ENCODE results near the gene KLHL29. TPM values are rescaled to one million over a fixed set of nuclear protein-coding genes. Genes with fewer than 3 reads are reported as not detected.
A peak's percentile ranks its signal among the peaks of the same experiment; 100 is the strongest.

The KLHL29 gene
- total RNA-seq, 1 donor from 2014 or later: 3.3 TPM

DNA sequence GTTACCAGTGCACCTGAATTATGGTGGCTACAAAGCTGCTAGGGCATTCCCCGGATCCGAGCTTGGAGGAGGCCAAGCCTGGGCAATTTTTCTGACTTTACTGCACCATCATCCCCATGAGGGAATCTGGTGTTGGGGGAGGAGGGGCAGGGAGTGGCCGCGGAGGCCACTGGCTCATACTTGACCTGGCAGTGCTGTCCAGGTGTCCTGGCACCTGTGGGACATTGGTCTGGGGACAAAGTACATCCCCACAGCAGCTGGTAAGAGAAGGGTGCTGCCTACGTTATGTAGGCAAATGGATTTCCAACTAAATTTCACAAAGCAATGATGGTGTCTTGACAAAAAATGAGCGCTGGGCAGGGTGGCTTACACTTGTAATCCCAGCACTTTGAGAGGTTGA is 48.3 kb downstream of the KLHL29 start:
- DNase-seq (ENCODE audit: low spot score): no peak
- H3K36me3 Mint-ChIP-seq (ENCODE audit: low read depth): no peaks in the 10 kb centered on the region
- H3K4me1 Mint-ChIP-seq (ENCODE audit: low read depth): peaks cover 20% of the 10 kb centered on the region
- H3K27me3 Mint-ChIP-seq (ENCODE audit: insufficient read depth): peaks cover 18% of the 10 kb centered on the region
- no peak overlapping the region for H3K27ac Mint-ChIP-seq
- no peak overlapping the region for H3K4me3 Mint-ChIP-seq
- intact Hi-C loops (cut with micrococcal nuclease): no loop called here
- H3K9me3 Mint-ChIP-seq: no peaks in the 10 kb centered on the region

DNA sequence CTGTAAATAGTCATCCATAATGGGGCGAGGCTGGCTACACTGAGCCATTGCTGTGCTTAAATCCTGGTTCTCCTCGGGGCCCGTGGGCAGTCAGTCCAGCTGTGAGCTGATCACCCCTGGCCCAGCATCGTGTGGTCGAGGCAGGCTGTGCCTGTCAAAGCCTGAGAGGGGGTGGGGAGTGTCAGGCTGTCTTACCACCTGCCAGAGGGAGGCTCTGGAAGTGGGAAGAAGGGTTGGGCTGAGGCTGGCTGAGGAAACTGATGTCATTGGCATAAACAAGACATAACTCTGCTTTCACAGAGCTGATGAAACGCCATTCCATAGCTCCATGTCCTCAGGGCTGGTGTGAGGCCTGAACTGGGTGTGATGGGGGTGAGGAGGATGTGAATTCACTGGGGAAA is 49.7 kb downstream of the KLHL29 start:
- Mint-ChIP-seq H3K27me3 (ENCODE audit: insufficient read depth) (peaks cover 18% of the 10 kb centered on the region), H3K27ac (no peak overlapping the region), H3K36me3 (ENCODE audit: low read depth) (no peaks in the 10 kb centered on the region), H3K4me1 (ENCODE audit: low read depth) (peaks cover 20% of the 10 kb centered on the region), H3K9me3 (no peaks in the 10 kb centered on the region), H3K4me3 (no peak overlapping the region)
- intact Hi-C loops (cut with micrococcal nuclease): no loop called here
- DNase-seq (ENCODE audit: low spot score): no peak

DNA sequence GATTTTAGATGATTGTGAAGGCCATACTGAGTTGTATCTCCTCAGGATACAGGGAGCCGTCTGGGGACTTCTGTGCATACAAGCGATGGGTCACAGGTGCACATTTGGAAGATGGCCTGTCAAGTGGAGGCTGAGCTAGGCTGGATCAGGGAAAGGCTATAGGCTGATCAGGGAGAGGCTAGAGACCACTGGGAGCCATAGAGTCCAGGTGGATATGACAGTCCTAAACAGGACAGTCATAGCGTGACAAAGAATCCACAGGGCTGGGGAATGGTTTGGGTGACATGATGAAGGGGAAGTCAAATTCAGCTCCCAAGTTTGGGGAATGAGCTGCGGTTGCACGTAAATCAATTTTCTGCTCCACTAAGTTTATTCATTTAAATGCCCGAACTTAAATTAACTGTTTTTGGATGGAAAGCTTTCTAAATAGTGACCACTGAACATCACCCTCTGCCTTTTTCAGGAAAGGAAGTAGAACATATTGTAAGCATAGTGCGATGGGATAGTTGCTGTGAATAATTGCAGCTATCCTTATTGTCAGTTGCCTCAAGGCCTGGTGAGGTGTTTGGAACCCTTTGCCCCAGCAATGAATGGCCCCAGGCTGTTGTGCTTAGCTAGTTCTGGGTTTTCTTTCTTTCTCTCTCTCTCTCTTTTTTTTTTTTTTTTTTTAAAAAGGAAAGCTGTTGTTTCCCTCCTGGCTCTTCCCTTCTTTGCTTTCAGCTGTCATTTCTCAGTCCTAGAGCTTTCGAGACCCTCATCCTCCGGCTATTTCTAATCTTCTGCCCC is 50.5 kb downstream of the KLHL29 start:
- no peaks in the 10 kb centered on the region for H3K9me3 Mint-ChIP-seq
- H3K4me3 Mint-ChIP-seq: no peak overlapping the region
- intact Hi-C loops (cut with micrococcal nuclease): loop anchor here (2.0 kb wide), 2 partner anchors 53 to 55 kb away; no protein-coding TSS in a partner anchor
- H3K36me3 Mint-ChIP-seq (ENCODE audit: low read depth): no peaks in the 10 kb centered on the region
- peaks cover 20% of the 10 kb centered on the region for H3K4me1 Mint-ChIP-seq (ENCODE audit: low read depth)
- no peak for DNase-seq (ENCODE audit: low spot score)
- peaks cover 22% of the 10 kb centered on the region for H3K27me3 Mint-ChIP-seq (ENCODE audit: insufficient read depth)
- no peak overlapping the region for H3K27ac Mint-ChIP-seq

DNA sequence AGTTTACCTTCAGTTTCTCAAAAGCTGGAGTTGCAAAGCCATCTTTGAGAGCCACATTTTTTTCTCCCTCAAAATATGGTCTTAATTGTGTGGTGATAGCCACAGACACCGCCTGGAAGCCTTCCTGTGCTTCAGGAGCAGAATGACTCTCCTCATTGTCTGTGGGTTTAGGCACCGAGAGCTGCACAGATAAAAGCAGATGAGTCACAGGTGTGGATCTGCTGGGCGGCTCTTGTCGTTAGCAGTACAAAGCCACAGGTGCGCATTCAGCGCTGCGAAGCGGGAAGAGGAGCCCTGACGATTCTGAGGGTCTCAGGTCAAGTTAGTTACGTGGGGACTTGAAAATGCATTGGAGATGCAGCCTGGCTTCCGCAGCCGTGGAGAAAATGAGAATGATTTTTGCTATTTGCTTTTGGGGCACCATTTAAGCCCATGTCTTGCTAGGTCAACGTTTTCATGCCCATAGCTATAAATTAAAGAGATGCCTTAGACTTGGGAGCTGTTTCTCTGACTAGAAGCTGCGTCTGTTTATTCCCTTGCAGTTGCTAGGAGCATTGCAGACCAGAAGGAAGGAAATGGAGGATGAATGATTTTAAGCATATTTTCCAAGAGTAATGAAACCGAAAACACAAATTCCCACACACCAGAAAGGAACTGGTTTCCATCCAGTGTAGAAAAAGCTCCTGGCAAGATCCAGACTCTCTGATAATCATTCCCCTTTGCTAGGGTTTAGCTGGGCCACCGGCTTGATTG is 51.5 kb downstream of the KLHL29 start:
- intact Hi-C loops (cut with micrococcal nuclease): loop anchor here (2.0 kb wide), 2 partner anchors 52 to 56 kb away; no protein-coding TSS in a partner anchor
- no peak overlapping the region for H3K4me3 Mint-ChIP-seq
- no peak overlapping the region for H3K27ac Mint-ChIP-seq
- peak; percentile 25 for DNase-seq (ENCODE audit: low spot score)
- peaks cover 20% of the 10 kb centered on the region for H3K4me1 Mint-ChIP-seq (ENCODE audit: low read depth)
- peaks cover 23% of the 10 kb centered on the region for H3K27me3 Mint-ChIP-seq (ENCODE audit: insufficient read depth)
- no peaks in the 10 kb centered on the region for H3K9me3 Mint-ChIP-seq
- H3K36me3 Mint-ChIP-seq (ENCODE audit: low read depth): no peaks in the 10 kb centered on the region

DNA sequence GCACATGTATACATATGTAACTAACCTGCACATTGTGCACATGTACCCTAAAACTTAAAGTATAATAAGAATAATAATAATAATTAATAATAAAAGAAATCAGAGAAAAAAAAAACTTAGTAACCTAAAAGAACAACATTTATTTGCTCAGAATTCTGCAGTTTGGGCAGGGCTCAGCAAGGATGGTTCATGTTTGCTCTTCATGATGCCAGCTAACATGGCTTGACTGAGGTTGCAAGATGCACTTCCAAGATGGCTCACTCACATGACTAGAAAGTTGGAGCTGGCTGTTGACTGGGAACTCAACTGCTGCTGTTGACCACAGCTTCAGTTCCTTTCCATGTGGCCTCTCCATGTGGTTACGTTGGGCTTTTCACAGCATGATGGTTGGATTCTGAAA is 56.4 kb downstream of the KLHL29 start:
- no peaks in the 10 kb centered on the region for H3K36me3 Mint-ChIP-seq (ENCODE audit: low read depth)
- intact Hi-C loops (cut with micrococcal nuclease): no loop called here
- no peak overlapping the region for H3K27ac Mint-ChIP-seq
- DNase-seq (ENCODE audit: low spot score): no peak
- no peaks in the 10 kb centered on the region for H3K9me3 Mint-ChIP-seq
- peaks cover 21% of the 10 kb centered on the region for H3K27me3 Mint-ChIP-seq (ENCODE audit: insufficient read depth)
- peaks cover 8% of the 10 kb centered on the region for H3K4me1 Mint-ChIP-seq (ENCODE audit: low read depth)
- H3K4me3 Mint-ChIP-seq: no peak overlapping the region

DNA sequence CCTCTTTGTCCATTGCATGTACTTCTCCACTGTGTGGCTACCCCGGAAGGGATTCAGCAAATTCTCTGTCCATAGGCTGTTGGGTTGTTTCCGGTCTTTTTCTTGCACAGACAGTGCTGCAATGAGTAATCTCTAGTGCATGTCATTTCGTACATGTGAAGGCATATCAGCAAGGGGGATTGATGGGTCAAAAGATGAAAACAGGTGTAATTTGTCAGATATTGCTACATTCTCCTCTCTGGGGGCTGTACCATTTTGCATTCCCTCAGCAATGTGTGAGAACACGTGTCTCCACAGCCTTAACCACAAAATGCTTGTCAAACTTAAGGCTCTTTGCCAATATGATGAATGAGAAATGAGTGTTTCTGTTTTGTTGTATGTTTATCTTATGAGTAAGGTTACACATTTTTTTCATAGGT is 60.5 kb downstream of the KLHL29 start:
- no peak overlapping the region for H3K4me3 Mint-ChIP-seq
- no peak for DNase-seq (ENCODE audit: low spot score)
- H3K4me1 Mint-ChIP-seq (ENCODE audit: low read depth): peaks cover 15% of the 10 kb centered on the region
- intact Hi-C loops (cut with micrococcal nuclease): no loop called here
- H3K9me3 Mint-ChIP-seq: no peaks in the 10 kb centered on the region
- H3K36me3 Mint-ChIP-seq (ENCODE audit: low read depth): no peaks in the 10 kb centered on the region
- H3K27ac Mint-ChIP-seq: no peak overlapping the region
- peaks cover 10% of the 10 kb centered on the region for H3K27me3 Mint-ChIP-seq (ENCODE audit: insufficient read depth)

DNA sequence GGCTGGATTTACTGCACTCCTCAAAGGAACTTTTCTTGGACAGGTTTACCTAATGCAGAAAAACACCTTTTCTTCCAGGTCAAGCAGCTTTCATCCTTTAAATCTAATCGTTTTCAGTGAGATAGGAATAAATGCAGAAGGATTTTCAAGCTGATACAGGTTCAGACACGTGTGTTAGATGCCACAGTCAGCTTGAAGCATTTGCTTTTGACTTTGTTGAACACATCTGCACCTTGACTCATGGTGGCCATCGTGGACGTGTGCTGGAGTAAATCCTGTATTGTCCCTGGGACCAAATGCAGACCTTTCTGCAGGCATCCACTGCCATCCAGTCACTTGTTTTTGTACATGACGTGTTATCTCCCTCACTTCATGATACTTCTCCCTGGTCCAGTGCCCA is 61.9 kb downstream of the KLHL29 start:
- Mint-ChIP-seq H3K36me3 (ENCODE audit: low read depth) (no peaks in the 10 kb centered on the region), H3K27me3 (ENCODE audit: insufficient read depth) (peaks cover 9% of the 10 kb centered on the region), H3K27ac (no peak overlapping the region), H3K4me3 (no peak overlapping the region), H3K4me1 (ENCODE audit: low read depth) (peaks cover 15% of the 10 kb centered on the region), H3K9me3 (no peaks in the 10 kb centered on the region)
- DNase-seq (ENCODE audit: low spot score): no peak
- intact Hi-C loops (cut with micrococcal nuclease): no loop called here

DNA sequence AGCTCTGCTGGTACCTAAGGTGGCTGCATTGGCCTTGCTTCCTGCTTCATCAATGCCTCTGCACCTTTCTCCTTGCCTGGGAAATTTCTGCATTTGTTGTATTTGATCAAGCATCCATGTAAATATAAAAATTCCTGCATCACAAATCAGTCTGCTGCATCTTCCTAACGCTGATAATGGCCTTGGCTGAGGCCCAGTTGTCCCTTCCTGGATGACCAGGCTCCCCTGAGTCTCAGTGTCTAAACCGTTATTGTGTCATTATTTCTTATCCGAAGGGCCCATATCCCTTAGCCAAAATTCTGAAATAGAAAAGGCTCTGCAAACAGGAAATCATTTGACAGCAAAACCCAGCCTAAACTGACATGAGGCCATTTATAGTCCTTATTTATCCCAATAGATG is 62.4 kb downstream of the KLHL29 start:
- peaks cover 17% of the 10 kb centered on the region for H3K4me1 Mint-ChIP-seq (ENCODE audit: low read depth)
- no peak for DNase-seq (ENCODE audit: low spot score)
- no peak overlapping the region for H3K27ac Mint-ChIP-seq
- H3K27me3 Mint-ChIP-seq (ENCODE audit: insufficient read depth): peaks cover 10% of the 10 kb centered on the region
- intact Hi-C loops (cut with micrococcal nuclease): no loop called here
- H3K36me3 Mint-ChIP-seq (ENCODE audit: low read depth): no peaks in the 10 kb centered on the region
- H3K4me3 Mint-ChIP-seq: no peak overlapping the region
- no peaks in the 10 kb centered on the region for H3K9me3 Mint-ChIP-seq

DNA sequence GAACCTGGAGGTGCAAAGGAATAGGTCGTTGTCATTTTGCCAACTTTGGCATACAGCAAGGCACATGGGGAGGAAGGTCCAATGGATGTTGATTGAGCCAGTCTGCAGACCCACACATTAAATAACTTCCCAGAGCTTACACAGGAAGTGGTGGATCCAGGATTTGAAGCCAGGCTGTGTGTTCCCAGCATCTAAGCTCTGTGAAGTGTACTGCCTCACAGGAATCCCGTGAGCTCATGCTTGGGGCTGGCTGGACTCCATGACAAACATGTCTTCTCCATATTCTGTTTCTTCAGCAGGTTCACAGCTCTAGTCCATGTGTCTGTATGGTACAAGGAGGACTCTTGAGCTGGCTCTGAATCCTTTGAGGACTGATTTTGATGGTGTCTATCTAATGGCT is 63.9 kb downstream of the KLHL29 start:
- Mint-ChIP-seq H3K27me3 (ENCODE audit: insufficient read depth) (peaks cover 11% of the 10 kb centered on the region), H3K36me3 (ENCODE audit: low read depth) (no peaks in the 10 kb centered on the region), H3K4me1 (ENCODE audit: low read depth) (peaks cover 29% of the 10 kb centered on the region), H3K27ac (no peak overlapping the region), H3K9me3 (no peaks in the 10 kb centered on the region), H3K4me3 (no peak overlapping the region)
- DNase-seq (ENCODE audit: low spot score): no peak
- intact Hi-C loops (cut with micrococcal nuclease): no loop called here

DNA sequence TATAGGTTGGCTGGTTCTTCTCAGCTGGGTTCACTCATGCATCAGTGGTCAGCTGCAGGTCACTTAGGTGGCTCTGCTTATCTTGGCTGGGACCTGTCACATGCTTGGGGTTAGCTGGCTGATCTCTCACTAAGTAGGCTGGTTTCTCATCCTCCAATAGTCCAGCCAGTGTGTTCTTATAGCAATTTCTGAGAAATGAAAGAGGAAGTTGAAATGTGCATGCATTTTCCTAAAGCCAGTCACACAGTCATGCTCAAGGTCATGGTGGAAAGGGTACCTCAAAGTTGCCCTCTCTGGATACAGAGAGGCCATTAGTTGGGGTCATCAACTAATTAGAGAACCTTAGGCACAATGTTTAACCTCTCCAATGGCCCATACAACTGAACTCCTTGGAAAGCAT is 64.4 kb downstream of the KLHL29 start:
- Mint-ChIP-seq H3K27ac (no peak overlapping the region), H3K4me3 (no peak overlapping the region), H3K4me1 (ENCODE audit: low read depth) (peaks cover 34% of the 10 kb centered on the region), H3K27me3 (ENCODE audit: insufficient read depth) (peaks cover 11% of the 10 kb centered on the region), H3K36me3 (ENCODE audit: low read depth) (no peaks in the 10 kb centered on the region), H3K9me3 (no peaks in the 10 kb centered on the region)
- no peak for DNase-seq (ENCODE audit: low spot score)
- intact Hi-C loops (cut with micrococcal nuclease): no loop called here

DNA sequence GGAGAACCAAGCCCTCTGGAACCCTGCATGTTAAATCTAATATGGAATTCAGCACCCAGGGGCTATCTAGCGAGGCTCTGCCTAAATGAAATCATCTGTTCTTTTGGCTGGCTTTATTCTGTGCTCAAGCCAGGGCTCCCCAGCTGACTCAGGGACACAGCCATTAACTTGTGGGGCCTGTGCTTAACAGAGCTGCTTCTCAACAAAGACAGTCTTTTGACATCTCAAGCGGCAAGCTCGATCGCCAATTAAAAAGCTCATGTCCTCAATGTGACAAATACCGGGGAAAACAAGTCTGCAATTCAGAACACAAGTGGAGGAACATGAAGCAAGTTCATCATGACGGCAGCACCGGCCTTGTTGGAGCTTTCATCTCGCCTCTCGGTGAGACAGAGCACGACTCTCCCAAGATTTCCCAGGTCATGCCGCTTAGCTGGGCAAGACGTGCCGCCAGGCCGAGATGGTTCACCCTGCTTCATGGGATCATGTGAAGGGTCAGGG is 64.9 kb downstream of the KLHL29 start:
- intact Hi-C loops (cut with micrococcal nuclease): loop anchor here (5.0 kb wide), 2 partner anchors 37 to 63 kb away; partner anchors contain the start of gene KLHL29
- Mint-ChIP-seq H3K27ac (no peak overlapping the region), H3K36me3 (ENCODE audit: low read depth) (no peaks in the 10 kb centered on the region)

DNA sequence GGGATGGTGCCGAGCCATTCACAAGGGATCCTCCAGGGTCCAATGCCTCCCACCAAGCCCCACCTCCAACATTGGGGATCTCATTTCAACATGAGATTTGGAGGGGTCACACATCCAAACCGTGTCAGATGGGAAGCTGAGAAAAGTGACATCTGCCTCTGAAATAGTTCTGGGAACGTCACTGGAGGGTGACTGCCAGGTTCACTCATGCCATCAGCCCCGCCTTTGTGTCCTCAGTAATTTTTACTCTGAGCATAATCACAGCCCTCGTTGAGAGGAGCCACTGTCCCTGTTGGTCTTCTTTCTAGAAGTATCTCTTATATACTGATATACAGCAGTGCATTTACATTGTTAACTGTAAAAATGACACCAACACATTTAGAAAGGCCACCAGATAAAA is 67.4 kb downstream of the KLHL29 start:
- Mint-ChIP-seq H3K4me3 (no peak overlapping the region), H3K27me3 (ENCODE audit: insufficient read depth) (peaks cover 12% of the 10 kb centered on the region)
- intact Hi-C loops (cut with micrococcal nuclease): loop anchor here (5.0 kb wide), 2 partner anchors 35 to 65 kb away; partner anchors contain the start of gene KLHL29

More for the DNA sequence above, 64.9 kb downstream of the KLHL29 start:
- Mint-ChIP-seq H3K4me3 (no peak overlapping the region), H3K27me3 (ENCODE audit: insufficient read depth) (peaks cover 13% of the 10 kb centered on the region), H3K4me1 (ENCODE audit: low read depth) (peaks cover 38% of the 10 kb centered on the region), H3K9me3 (no peaks in the 10 kb centered on the region)
- DNase-seq (ENCODE audit: low spot score): no peak

More for the DNA sequence above, 67.4 kb downstream of the KLHL29 start:
- no peaks in the 10 kb centered on the region for H3K36me3 Mint-ChIP-seq (ENCODE audit: low read depth)
- no peak for DNase-seq (ENCODE audit: low spot score)
- no peak overlapping the region for H3K27ac Mint-ChIP-seq
- H3K9me3 Mint-ChIP-seq: no peaks in the 10 kb centered on the region
- H3K4me1 Mint-ChIP-seq (ENCODE audit: low read depth): peaks cover 33% of the 10 kb centered on the region
